Omental fat pad (tissue), 4 donors: ENCODE measurements around the gene PPP1R2C. TPM values are rescaled to one million over a fixed set of nuclear protein-coding genes. Genes with fewer than 3 reads are reported as not detected.

Source experiments
- ATAC-seq: fragments of 150-250 bp; one replicate; pipeline ENCODE4 v1.9.1; 2016; ENCODE audit warnings: mild to moderate bottlenecking, moderate library complexity; ENCODE audit not compliant: low FRiP score
- DNase-seq: peaks from one replicate; pipeline ENCODE4 v3.0.0-alpha.2; 2019; ENCODE audit warnings: low spot score
- CTCF ChIP-seq, 3 donors: fragments of 450-650 bp; IDR thresholded peaks; one replicate each; pipeline ENCODE4 v1.5.1; 2016 to 2017; ENCODE audit warnings: antibody characterized with exemption in 3 of 3, mild to moderate bottlenecking in 3 of 3, moderate library complexity in 2 of 3
- total RNA-seq, 4 donors: library from RNA; depleted of rRNA; stranded (reverse); fragments of >200 nt; gene quantifications; one replicate each; pipeline ENCODE4 v1.1.0, GENCODE V29; 2016

PPP1R2C gene
- total RNA-seq, 4 donors from 2014 or later = not detected

- no peak for TF ChIP-seq CTCF (IDR thresholded peaks at IDR 0.05)
- ATAC-seq = no peak
- DNase-seq = no peak
Measured at GRCh38 chrX:42738552-42738951, 39.4 kb downstream of the PPP1R2C start.

- ATAC-seq = no peak
- DNase-seq = no peak
- no peak for TF ChIP-seq CTCF (IDR thresholded peaks at IDR 0.05)
Measured at GRCh38 chrX:42735250-42735649, 42.7 kb downstream of the PPP1R2C start.

GRCh38 chrX:42732506-42732905, 45.5 kb downstream of the PPP1R2C start:
- no peak for TF ChIP-seq CTCF (IDR thresholded peaks at IDR 0.05)
- no peak for ATAC-seq
- no peak for DNase-seq
